Naive B cell (primary cell): ENCODE results near the gene AMACR. TPM values are rescaled to one million over a fixed set of nuclear protein-coding genes. Genes with fewer than 3 reads are reported as not detected.

Experiments
- ATAC-seq, 2 donors: fragments of 150-1000 bp; cut with Tn5 transposase; 2 replicates each; pipeline ENCODE4 v1.10.0; 2021; ENCODE audit warnings: low read depth in 2 of 2, mild to moderate bottlenecking in 2 of 2, moderate library complexity in 2 of 2
- DNase-seq: peaks from one replicate; pipeline ENCODE4 v3.0.0; 2022
- H3K27ac Mint-ChIP-seq, 6 donors: one replicate each; pipeline ENCODE4 v1.8.0; 2020 to 2022; ENCODE audit warnings: mild to moderate bottlenecking in 6 of 6, mixed read lengths in 6 of 6, moderate library complexity in 5 of 6, inconsistent platforms in 2 of 6
- H3K27me3 Mint-ChIP-seq, 3 donors: one replicate each; pipeline ENCODE4 v1.8.0; 2021 to 2022; ENCODE audit warnings: mixed read lengths in 3 of 3, mild to moderate bottlenecking in 1 of 3
- H3K36me3 Mint-ChIP-seq, 2 donors: one replicate each; pipeline ENCODE4 v1.8.0; 2020 to 2022; ENCODE audit warnings: mixed read lengths in 2 of 2, inconsistent platforms in 1 of 2, mild to moderate bottlenecking in 1 of 2
- H3K4me1 Mint-ChIP-seq, 3 donors: one replicate each; pipeline ENCODE4 v1.8.0; 2020 to 2022; ENCODE audit warnings: mixed read lengths in 3 of 3, inconsistent platforms in 1 of 3, mild to moderate bottlenecking in 1 of 3, moderate library complexity in 1 of 3
- H3K4me3 Mint-ChIP-seq, 8 donors: one replicate each; pipeline ENCODE4 v1.8.0; 2020 to 2022; ENCODE audit warnings: mild to moderate bottlenecking in 8 of 8, mixed read lengths in 8 of 8, moderate library complexity in 8 of 8, inconsistent platforms in 2 of 8
- H3K9me3 Mint-ChIP-seq, 7 donors: one replicate each; pipeline ENCODE4 v1.8.0; 2020 to 2022; ENCODE audit warnings: mixed read lengths in 7 of 7, mild to moderate bottlenecking in 5 of 7, inconsistent platforms in 2 of 7, moderate library complexity in 1 of 7
- polyA plus RNA-seq, 6 donors: library from polyadenylated mRNA; unstranded; fragments of 300-500 nt; fragmentation: Illumina TruSeq; gene quantifications; one replicate each; pipeline ENCODE4 v1.2.3, GENCODE V29; 2021; ENCODE audit warnings: low read depth in 6 of 6

AMACR gene
- polyA plus RNA-seq, 6 donors from 2014 or later: 4.3 to 12.5 (median 8.3) TPM

- peaks cover 0 to 8% of the 10 kb centered on the region in 2 donors for H3K36me3 Mint-ChIP-seq
- peaks cover 16 to 30% (median 26%) of the 10 kb centered on the region in 3 donors for H3K4me1 Mint-ChIP-seq
- peak within 1 kb of the TSS; percentile 8 to 85 (median 46) for H3K27ac Mint-ChIP-seq
- peak within 1 kb of the TSS in 4 of 8 donors; percentile 25 to 77 (median 36) for H3K4me3 Mint-ChIP-seq
- peaks cover 0 to 4% (median 0%) of the 10 kb centered on the region in 7 donors for H3K9me3 Mint-ChIP-seq
- H3K27me3 Mint-ChIP-seq: no peaks in the 10 kb centered on the region
- ATAC-seq (no peak), DNase-seq (no peak)
Measured at GRCh38 chr5:34043099-34043876, 35.4 kb upstream of the AMACR start, which contains the start of gene C1QTNF3. Gene C1QTNF3, minus strand, starts transcription at chr5:34043213. Its CDS starts 88 bp downstream, at chr5:34043125.

- ATAC-seq: peak; percentile 23 to 37
- peak overlapping the region in 3 of 8 donors; percentile 25 to 77 (median 31) for H3K4me3 Mint-ChIP-seq
- H3K27ac Mint-ChIP-seq: peak overlapping the region; percentile 4 to 85 (median 38)
- peaks cover 16 to 30% (median 26%) of the 10 kb centered on the region in 3 donors for H3K4me1 Mint-ChIP-seq
- no peaks in the 10 kb centered on the region for H3K27me3 Mint-ChIP-seq
- no peaks in the 10 kb centered on the region for H3K9me3 Mint-ChIP-seq
- no peak for DNase-seq
- H3K36me3 Mint-ChIP-seq: peaks cover 5 to 8% of the 10 kb centered on the region in 2 donors
Measured at GRCh38 chr5:34042321-34042720, 34.5 kb upstream of the AMACR start.

- no peak for ATAC-seq
- Mint-ChIP-seq H3K4me3 (no peak overlapping the region), H3K27ac (no peak overlapping the region), H3K27me3 (no peaks in the 10 kb centered on the region), H3K9me3 (no peaks in the 10 kb centered on the region), H3K36me3 (peaks cover 5 to 8% of the 10 kb centered on the region in 2 donors), H3K4me1 (peaks cover 16 to 30% (median 26%) of the 10 kb centered on the region in 3 donors)
- DNase-seq: no peak
Measured at GRCh38 chr5:34041247-34041972, 33.6 kb upstream of the AMACR start.

GRCh38 chr5:34040472-34040871 lies 32.6 kb upstream of the AMACR start:
- H3K4me3 Mint-ChIP-seq: no peak overlapping the region
- H3K9me3 Mint-ChIP-seq: no peaks in the 10 kb centered on the region

GRCh38 chr5:34039398-34040157 lies 31.7 kb upstream of the AMACR start:
- Mint-ChIP-seq H3K27ac (no peak overlapping the region), H3K36me3 (peaks cover 5 to 14% of the 10 kb centered on the region in 2 donors), H3K4me3 (no peak overlapping the region), H3K27me3 (no peaks in the 10 kb centered on the region), H3K9me3 (no peaks in the 10 kb centered on the region), H3K4me1 (peaks cover 16 to 30% (median 26%) of the 10 kb centered on the region in 3 donors)
- DNase-seq (no peak), ATAC-seq (no peak)

More at GRCh38 chr5:34040472-34040871, 32.6 kb upstream of the AMACR start:
- Mint-ChIP-seq H3K36me3 (peaks cover 5 to 8% of the 10 kb centered on the region in 2 donors), H3K4me1 (peaks cover 16 to 30% (median 26%) of the 10 kb centered on the region in 3 donors), H3K27ac (no peak overlapping the region), H3K27me3 (no peaks in the 10 kb centered on the region)
- DNase-seq: no peak
- ATAC-seq: no peak

- peaks cover 16 to 27% (median 20%) of the 10 kb centered on the region in 3 donors for H3K4me1 Mint-ChIP-seq
- peak overlapping the region in 1 of 6 donors; percentile 20 for H3K27ac Mint-ChIP-seq
- no peak for DNase-seq
- H3K9me3 Mint-ChIP-seq: no peaks in the 10 kb centered on the region
- no peak for ATAC-seq
- no peaks in the 10 kb centered on the region for H3K27me3 Mint-ChIP-seq
- no peak overlapping the region for H3K4me3 Mint-ChIP-seq
- peaks cover 5 to 16% of the 10 kb centered on the region in 2 donors for H3K36me3 Mint-ChIP-seq
Measured at GRCh38 chr5:34038838-34039237, 31.0 kb upstream of the AMACR start.

- Mint-ChIP-seq H3K36me3 (peaks cover 7 to 19% of the 10 kb centered on the region in 2 donors), H3K27ac (no peak overlapping the region), H3K4me3 (no peak overlapping the region), H3K27me3 (no peaks in the 10 kb centered on the region), H3K9me3 (no peaks in the 10 kb centered on the region), H3K4me1 (peaks cover 13 to 23% (median 16%) of the 10 kb centered on the region in 3 donors)
- DNase-seq: no peak
- no peak for ATAC-seq
Measured at GRCh38 chr5:34038390-34038789, 30.5 kb upstream of the AMACR start.

- no peak overlapping the region for H3K4me3 Mint-ChIP-seq
- no peaks in the 10 kb centered on the region for H3K27me3 Mint-ChIP-seq
- H3K9me3 Mint-ChIP-seq: no peaks in the 10 kb centered on the region
- ATAC-seq: no peak
- peaks cover 6 to 16% (median 9%) of the 10 kb centered on the region in 3 donors for H3K4me1 Mint-ChIP-seq
- no peak for DNase-seq
- H3K36me3 Mint-ChIP-seq: peaks cover 12 to 24% of the 10 kb centered on the region in 2 donors
- no peak overlapping the region for H3K27ac Mint-ChIP-seq
Measured at GRCh38 chr5:34037726-34038125, 29.9 kb upstream of the AMACR start.

- Mint-ChIP-seq H3K27ac (peak overlapping the region in 1 of 6 donors; percentile 71), H3K4me3 (no peak overlapping the region), H3K36me3 (peaks cover 12 to 24% of the 10 kb centered on the region in 2 donors), H3K4me1 (no peaks in the 10 kb centered on the region), H3K27me3 (no peaks in the 10 kb centered on the region), H3K9me3 (no peaks in the 10 kb centered on the region)
- ATAC-seq (no peak), DNase-seq (no peak)
Measured at GRCh38 chr5:34035756-34036155, 27.9 kb upstream of the AMACR start.

- peaks cover 12 to 24% of the 10 kb centered on the region in 2 donors for H3K36me3 Mint-ChIP-seq
- no peaks in the 10 kb centered on the region for H3K27me3 Mint-ChIP-seq
- DNase-seq (no peak), ATAC-seq (no peak)
- peak overlapping the region in 1 of 6 donors; percentile 24 for H3K27ac Mint-ChIP-seq
- no peaks in the 10 kb centered on the region for H3K9me3 Mint-ChIP-seq
- H3K4me1 Mint-ChIP-seq: no peaks in the 10 kb centered on the region
- no peak overlapping the region for H3K4me3 Mint-ChIP-seq
Measured at GRCh38 chr5:34034534-34035327, 26.9 kb upstream of the AMACR start.

- DNase-seq (no peak), ATAC-seq (no peak)
- Mint-ChIP-seq H3K4me3 (no peak overlapping the region), H3K4me1 (no peaks in the 10 kb centered on the region), H3K27ac (no peak overlapping the region), H3K36me3 (peaks cover 7 to 16% of the 10 kb centered on the region in 2 donors), H3K9me3 (no peaks in the 10 kb centered on the region), H3K27me3 (no peaks in the 10 kb centered on the region)
Measured at GRCh38 chr5:34031966-34032365, 24.1 kb upstream of the AMACR start.

- ATAC-seq (no peak), DNase-seq (no peak)
- no peak overlapping the region for H3K4me3 Mint-ChIP-seq
- peaks cover 7 to 21% of the 10 kb centered on the region in 2 donors for H3K36me3 Mint-ChIP-seq
- H3K9me3 Mint-ChIP-seq: no peaks in the 10 kb centered on the region
- H3K4me1 Mint-ChIP-seq: no peaks in the 10 kb centered on the region
- H3K27ac Mint-ChIP-seq: peak overlapping the region in 1 of 6 donors; percentile 51
- no peaks in the 10 kb centered on the region for H3K27me3 Mint-ChIP-seq
Measured at GRCh38 chr5:34031117-34031516, 23.3 kb upstream of the AMACR start.
